GM12875 (cell line): ENCODE measurements around the gene SHISA5.
"Not testable (repeated sequence)": the region's sequence is repeated elsewhere in the genome, so short reads cannot be mapped to it uniquely, and the experiment has no call there.

Source experiments
- H3K4me3 ChIP-seq: one replicate; pipeline ENCODE4 v1.5.1; 2011; ENCODE audit warnings: low read depth, low read length, control low read depth
- CTCF ChIP-seq: IDR thresholded peaks from 2 replicates; pipeline ENCODE4 v1.5.1; 2011; ENCODE audit warnings: low read depth, mild to moderate bottlenecking, control low read depth, inconsistent platforms, low read length, moderate library complexity, borderline replicate concordance; ENCODE audit not compliant: insufficient read depth

Gene SHISA5

GRCh38 chr3:48475188-48475587 is 28.8 kb downstream of the SHISA5 start:
- no peak for TF ChIP-seq CTCF
- no peak overlapping the region for H3K4me3 ChIP-seq

GRCh38 chr3:48474619-48475018 is 29.4 kb downstream of the SHISA5 start:
- TF ChIP-seq CTCF: no peak
- H3K4me3 ChIP-seq: no peak overlapping the region

GRCh38 chr3:48474031-48474430 is 29.9 kb downstream of the SHISA5 start:
- not testable (repeated sequence) for H3K4me3 ChIP-seq

- no peak for TF ChIP-seq CTCF
- H3K4me3 ChIP-seq: no peak overlapping the region
Observed at GRCh38 chr3:48473617-48473952, 30.4 kb downstream of the SHISA5 start.

GRCh38 chr3:48472923-48473616 is 30.9 kb downstream of the SHISA5 start:
- H3K4me3 ChIP-seq: peak overlapping the region; percentile 52
- TF ChIP-seq CTCF: peak; percentile 63

GRCh38 chr3:48472673-48472922 is 31.4 kb downstream of the SHISA5 start:
- peak overlapping the region; percentile 52 for H3K4me3 ChIP-seq

GRCh38 chr3:48470286-48470685 is 33.7 kb downstream of the SHISA5 start:
- TF ChIP-seq CTCF: no peak
- H3K4me3 ChIP-seq: no peak overlapping the region

More at GRCh38 chr3:48472673-48472922, 31.4 kb downstream of the SHISA5 start:
- TF ChIP-seq CTCF: no peak

GRCh38 chr3:48469046-48469915 is 34.7 kb downstream of the SHISA5 start:
- no peak overlapping the region for H3K4me3 ChIP-seq
- no peak for TF ChIP-seq CTCF
